PC-3 (cell line): ENCODE measurements around the gene CD200R1. TPM values are rescaled to one million over a fixed set of nuclear protein-coding genes. Genes with fewer than 3 reads are reported as not detected.
"Not testable (repeated sequence)": the region's sequence is repeated elsewhere in the genome, so short reads cannot be mapped to it uniquely, and the experiment has no call there.

Source experiments
- ATAC-seq: fragments of 200-7000 bp; cut with Tn5 transposase; 2 replicates; pipeline ENCODE4 v1.9.1; 2020; ENCODE audit warnings: mild to moderate bottlenecking, moderate library complexity
- BruUV-seq: library from RNA; stranded (reverse); fragments of 400-500 nt; replicated peaks from 2 replicates; lab custom pipeline; 2021; lab: Mats Ljungman, UMichigan
- CTCF ChIA-PET: fragments of 300-600 bp; sonication (Branson Sonifier 250); formaldehyde crosslinking; loops from one replicate; lab custom pipeline; 2022; ENCODE audit warnings: antibody characterized with exemption; lab: Charles Lee
- POLR2A ChIA-PET: fragments of 300-600 bp; sonication (Branson Sonifier 250); formaldehyde crosslinking; loops from one replicate; lab custom pipeline; 2022; ENCODE audit warnings: antibody characterized with exemption; ENCODE audit not compliant: unreplicated experiment; lab: Charles Lee
- DNase-seq: peaks from one replicate; pipeline ENCODE4 v3.0.0-alpha.2; 2015
- H2AFZ ChIP-seq: fragments of 300-600 bp; sonication (generic); 2 replicates; pipeline ENCODE4 v1.6.0; 2016; ENCODE audit warnings: antibody characterized with exemption, low read length
- H3F3A ChIP-seq: fragments of 300-600 bp; sonication (generic); one replicate; pipeline ENCODE4 v1.6.0; 2017; ENCODE audit warnings: antibody characterized with exemption, low read length, control low read depth, mild to moderate bottlenecking; ENCODE audit not compliant: unreplicated experiment
- H3K27ac ChIP-seq: fragments of 300-600 bp; sonication (generic); 2 replicates; pipeline ENCODE4 v1.5.1; 2016; ENCODE audit warnings: mild to moderate bottlenecking, low read length
- H3K27me3 ChIP-seq: fragments of 300-600 bp; sonication (generic); 2 replicates; pipeline ENCODE4 v1.6.1; 2016; ENCODE audit warnings: low read length, mixed read lengths
- H3K36me3 ChIP-seq: fragments of 300-600 bp; sonication (generic); 2 replicates; pipeline ENCODE4 v1.6.1; 2016; ENCODE audit warnings: low read depth, mixed run types, low read length, mixed read lengths
- H3K4me1 ChIP-seq: fragments of 300-600 bp; sonication (generic); 2 replicates; pipeline ENCODE4 v1.5.1; 2016; ENCODE audit warnings: low read length; ENCODE audit not compliant: insufficient read depth
- H3K4me2 ChIP-seq: fragments of 300-600 bp; sonication (generic); 2 replicates; pipeline ENCODE4 v1.6.0; 2016; ENCODE audit warnings: low read length
- H3K4me3 ChIP-seq: fragments of 300-600 bp; sonication (generic); 2 replicates; pipeline ENCODE4 v1.5.1; 2016; ENCODE audit warnings: mild to moderate bottlenecking, low read length, mixed read lengths
- H3K79me2 ChIP-seq: fragments of 300-600 bp; sonication (generic); 2 replicates; pipeline ENCODE4 v1.6.1; 2017; ENCODE audit warnings: low read length, mixed read lengths
- H3K9ac ChIP-seq: fragments of 300-600 bp; sonication (generic); 2 replicates; pipeline ENCODE4 v1.6.0; 2016; ENCODE audit warnings: mild to moderate bottlenecking, low read length
- H3K9me2 ChIP-seq: fragments of 300-600 bp; sonication (generic); replicated peaks from 2 replicates; pipeline ENCODE4 v1.6.1; 2016; ENCODE audit warnings: mixed run types, low read length, mixed read lengths
- H3K9me3 ChIP-seq: fragments of 300-600 bp; sonication (generic); 2 replicates; pipeline ENCODE4 v1.6.1; 2016; ENCODE audit warnings: low read length, mixed read lengths
- H4K20me1 ChIP-seq: fragments of 300-600 bp; sonication (generic); 2 replicates; pipeline ENCODE4 v1.6.1; 2016; ENCODE audit warnings: low read length, mixed read lengths
- EZH2 ChIP-seq: fragments of 300-600 bp; sonication (generic); IDR thresholded peaks from one replicate; pipeline ENCODE4 v1.6.1; 2017; ENCODE audit warnings: antibody characterized with exemption, mild to moderate bottlenecking, low read length; ENCODE audit not compliant: unreplicated experiment
- EZH2phosphoT487 ChIP-seq: fragments of 300-600 bp; sonication (generic); IDR thresholded peaks from 2 replicates; pipeline ENCODE4 v1.6.1; 2018; ENCODE audit warnings: mild to moderate bottlenecking, antibody characterized with exemption, low read length, borderline replicate concordance
- intact Hi-C: fragments of 100-400 bp; cut with micrococcal nuclease; formaldehyde crosslinking; loops from 2 replicates; pipeline ENCODE4 v1.9.0; 2023
- total RNA-seq: library from RNA; depleted of rRNA; stranded (reverse); fragments of >200 nt; gene quantifications from 2 replicates; pipeline ENCODE4 v1.2.3, GENCODE V29; 2014
- TF ChIP-seq, protein P1 (sequence below): fragments of 300-600 bp; sonication (generic); conservative IDR thresholded peaks from 2 replicates; pipeline ENCODE4 v1.5.1; 2017; ENCODE audit warnings: antibody characterized with exemption, low read depth, mild to moderate bottlenecking, low read length

CD200R1 gene
- total RNA-seq, 1 experiment from 2014 or later, result not detected

DNA sequence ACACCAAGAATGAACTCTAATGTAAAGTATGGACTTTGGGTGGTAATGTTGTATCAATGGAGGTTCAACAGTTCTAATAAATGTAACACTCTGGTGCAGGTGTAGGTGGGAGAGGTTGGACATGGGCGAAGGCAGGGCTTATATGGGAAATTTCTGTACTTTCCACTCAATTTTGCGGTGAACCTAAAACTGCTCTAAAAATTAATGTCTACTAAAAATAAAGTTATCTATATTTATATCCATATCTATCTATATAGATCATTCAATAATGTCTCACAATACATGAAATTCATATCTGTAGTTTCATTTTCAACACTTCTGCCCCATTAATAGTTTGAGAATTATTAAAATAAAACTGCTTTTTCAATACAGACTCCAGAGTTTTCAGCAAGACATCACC, 49.3 kb downstream of the CD200R1 start:
- ChIA-PET CTCF (no interaction called here), POLR2A (no interaction called here)
- no peak overlapping the region for H3K27ac ChIP-seq
- no peaks in the 10 kb centered on the region for H3K79me2 ChIP-seq
- no peaks in the 10 kb centered on the region for H3K36me3 ChIP-seq
- no peaks in the 10 kb centered on the region for H3K9me3 ChIP-seq
- H3K4me3 ChIP-seq, result no peak overlapping the region
- no peaks in the 10 kb centered on the region for H3K9me2 ChIP-seq
- H2AFZ ChIP-seq, result no peak overlapping the region
- DNase-seq, result no peak
- no peaks in the 10 kb centered on the region for H3K4me1 ChIP-seq
- no peaks in the 10 kb centered on the region for H3F3A ChIP-seq
- intact Hi-C loops, result no loop called here
- H3K27me3 ChIP-seq, result peaks cover 22% of the 10 kb centered on the region
- ATAC-seq, result no peak
- H3K9ac ChIP-seq, result no peak overlapping the region
- no peak overlapping the region for H3K4me2 ChIP-seq
- no TSS peak for BruUV-seq
- TF ChIP-seq EZH2phosphoT487, result no peak
- TF ChIP-seq, protein P1, sequence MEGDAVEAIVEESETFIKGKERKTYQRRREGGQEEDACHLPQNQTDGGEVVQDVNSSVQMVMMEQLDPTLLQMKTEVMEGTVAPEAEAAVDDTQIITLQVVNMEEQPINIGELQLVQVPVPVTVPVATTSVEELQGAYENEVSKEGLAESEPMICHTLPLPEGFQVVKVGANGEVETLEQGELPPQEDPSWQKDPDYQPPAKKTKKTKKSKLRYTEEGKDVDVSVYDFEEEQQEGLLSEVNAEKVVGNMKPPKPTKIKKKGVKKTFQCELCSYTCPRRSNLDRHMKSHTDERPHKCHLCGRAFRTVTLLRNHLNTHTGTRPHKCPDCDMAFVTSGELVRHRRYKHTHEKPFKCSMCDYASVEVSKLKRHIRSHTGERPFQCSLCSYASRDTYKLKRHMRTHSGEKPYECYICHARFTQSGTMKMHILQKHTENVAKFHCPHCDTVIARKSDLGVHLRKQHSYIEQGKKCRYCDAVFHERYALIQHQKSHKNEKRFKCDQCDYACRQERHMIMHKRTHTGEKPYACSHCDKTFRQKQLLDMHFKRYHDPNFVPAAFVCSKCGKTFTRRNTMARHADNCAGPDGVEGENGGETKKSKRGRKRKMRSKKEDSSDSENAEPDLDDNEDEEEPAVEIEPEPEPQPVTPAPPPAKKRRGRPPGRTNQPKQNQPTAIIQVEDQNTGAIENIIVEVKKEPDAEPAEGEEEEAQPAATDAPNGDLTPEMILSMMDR, result no peak
- no peak for TF ChIP-seq EZH2
- no peaks in the 10 kb centered on the region for H4K20me1 ChIP-seq

- intact Hi-C loops, H3K9me3 ChIP-seq, H3K4me1 ChIP-seq, CTCF ChIA-PET, POLR2A ChIA-PET, H3K79me2 ChIP-seq, H4K20me1 ChIP-seq, H3F3A ChIP-seq, H2AFZ ChIP-seq, H3K27ac ChIP-seq, DNase-seq, BruUV-seq, H3K36me3 ChIP-seq, H3K9ac ChIP-seq, H3K9me2 ChIP-seq, H3K27me3 ChIP-seq, H3K4me3 ChIP-seq, H3K4me2 ChIP-seq, ATAC-seq: not testable (repeated sequence)
These were observed 55.4 kb downstream of the CD200R1 start for GRCh38 chr3:112919541-112919940.

DNA sequence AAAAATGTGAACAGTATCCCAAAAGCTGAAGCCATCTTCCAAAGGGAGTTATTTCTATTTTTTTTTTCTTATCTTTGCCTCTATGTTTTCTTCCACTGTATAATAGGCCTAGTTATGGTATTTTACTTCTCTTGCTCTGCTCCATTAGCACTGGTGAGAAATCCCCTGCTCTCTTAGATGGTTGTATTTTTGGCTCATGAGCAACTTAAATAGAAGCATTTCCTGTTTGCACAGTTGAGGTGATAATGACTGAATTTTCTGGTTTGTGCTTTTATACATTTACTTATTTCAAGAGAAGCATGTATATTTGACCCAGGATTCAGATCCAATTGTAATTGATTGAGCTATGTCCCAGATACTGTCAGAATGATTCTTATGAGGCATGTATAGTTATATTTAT, 66.7 kb downstream of the CD200R1 start:
- DNase-seq (no peak), ATAC-seq (no peak)
- Histone ChIP-seq H3K27me3 (no peaks in the 10 kb centered on the region), H4K20me1 (no peaks in the 10 kb centered on the region), H3K36me3 (no peaks in the 10 kb centered on the region), H3K9me2 (no peaks in the 10 kb centered on the region), H3K9me3 (no peaks in the 10 kb centered on the region), H3K9ac (no peak overlapping the region), H3K27ac (no peak overlapping the region), H3F3A (no peaks in the 10 kb centered on the region), H3K4me3 (no peak overlapping the region), H3K79me2 (no peaks in the 10 kb centered on the region), H3K4me2 (no peak overlapping the region), H2AFZ (no peak overlapping the region), H3K4me1 (no peaks in the 10 kb centered on the region)
- intact Hi-C loops, result no loop called here
- ChIA-PET POLR2A (no interaction called here), CTCF (no interaction called here)
- no peak for TF ChIP-seq EZH2
- TF ChIP-seq, protein P1, result no peak
- TF ChIP-seq EZH2phosphoT487, result no peak
- BruUV-seq, result no TSS peak
